SK-N-MC (cell line): ENCODE data around the gene PPIH.

Source experiments
- EZH2 ChIP-seq: fragments of 200-600 bp; sonication (generic); IDR thresholded peaks from one replicate; pipeline ENCODE4 v1.6.1; 2017; ENCODE audit warnings: antibody characterized with exemption
- POLR2AphosphoS5 ChIP-seq: IDR thresholded peaks from 2 replicates; pipeline ENCODE4 v1.6.1; 2012; ENCODE audit warnings: mild to moderate bottlenecking, low read depth, low read length, borderline replicate concordance

DNA sequence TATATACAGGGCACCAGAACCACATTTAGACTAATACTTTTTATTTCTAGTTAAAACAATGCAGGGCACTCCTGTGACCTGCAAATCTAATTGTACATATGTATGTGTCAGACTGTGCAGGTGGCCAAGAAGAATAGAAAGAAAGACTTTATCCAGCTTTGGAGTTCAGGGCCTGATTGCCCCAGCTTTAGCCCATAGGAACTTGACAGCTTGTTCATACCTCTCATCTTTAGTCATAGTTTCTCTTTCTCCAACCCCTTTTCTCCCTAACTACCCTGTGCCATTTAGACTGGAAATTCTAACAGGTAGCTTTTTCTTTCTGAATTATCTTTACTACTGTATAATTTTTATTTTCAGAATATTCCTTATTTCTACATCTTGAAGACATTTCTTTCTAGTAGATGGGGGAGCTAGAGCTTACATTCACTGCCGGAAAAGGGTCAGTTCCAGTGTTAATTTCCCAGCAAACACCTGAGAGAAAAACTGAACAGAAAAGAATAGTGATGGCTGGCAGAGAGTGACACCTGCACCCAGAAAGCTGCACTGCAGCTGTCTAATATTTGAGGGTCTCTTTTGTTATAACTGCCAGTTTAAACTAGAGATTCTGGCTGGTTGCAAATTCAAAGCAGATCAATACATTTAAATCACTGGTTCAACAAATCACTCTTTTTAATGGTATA, 32.4 kb downstream of the PPIH start:
- TF ChIP-seq POLR2AphosphoS5: no peak
- TF ChIP-seq EZH2: no peak
